Measurements from ENCODE around the gene CKAP2L. TPM values are rescaled to one million over a fixed set of nuclear protein-coding genes. Genes with fewer than 3 reads are reported as not detected.

Gene CKAP2L
- total and polyA plus RNA-seq, 2 experiments from 2014 or later: 16.2 to 30.2 TPM

GRCh38 chr2:112751451-112752197, 12.8 kb downstream of the CKAP2L start (continued):
- TF ChIP-seq CTCF (conservative IDR thresholded peaks at IDR 0.05; ENCODE audit: low read depth in 2 of 2) (no peak), ZNF331 (CRISPR knock-in tag; IDR thresholded peaks at IDR 0.05; ENCODE audit: low read depth) (no peak), JUNB (IDR thresholded peaks at IDR 0.05; ENCODE audit: unreplicated experiment) (no peak)

- H3K27ac ChIP-seq (ENCODE audit: low read depth): no peak overlapping the region
- no peak overlapping the region for H3K4me3 ChIP-seq
- Mint-ChIP-seq H3K9me3 (no peaks in the 10 kb centered on the region), H3K4me3 (no peak overlapping the region), H3K36me3 (ENCODE audit: low read depth) (peaks cover 32% of the 10 kb centered on the region), H3K4me1 (no peaks in the 10 kb centered on the region), H3K27ac (no peak overlapping the region), H3K27me3 (ENCODE audit: insufficient read depth, low read depth, poor library complexity) (no peaks in the 10 kb centered on the region)
- 0 out of 2 replicates have a peak, but pooled peaks cover 2% of the 10 kb centered on the region for H4K20me1 ChIP-seq (replicated peaks; ENCODE audit: insufficient read depth)
- H3K27me3 ChIP-seq (ENCODE audit: insufficient read depth): no peaks in the 10 kb centered on the region
- no peaks in the 10 kb centered on the region for H3F3A ChIP-seq (replicated peaks; ENCODE audit: low read depth)
- DNase-seq (ENCODE audit: low spot score) (no peak), ATAC-seq (no peak)
- peaks cover 28% of the 10 kb centered on the region for H3K36me3 ChIP-seq (ENCODE audit: insufficient read depth)
- H2AFZ ChIP-seq: no peak overlapping the region
- no peaks in the 10 kb centered on the region for H3K4me1 ChIP-seq (ENCODE audit: insufficient read depth)
- no peak overlapping the region for H3K4me2 ChIP-seq
- H3K9me2 ChIP-seq (ENCODE audit: insufficient read depth): no peaks in the 10 kb centered on the region
- TF ChIP-seq EZH2 (IDR thresholded peaks at IDR 0.05; ENCODE audit: low read depth, unreplicated experiment) (no peak), STAT1 (IDR thresholded peaks at IDR 0.05; ENCODE audit: unreplicated experiment) (no peak), REST (IDR thresholded peaks at IDR 0.05; ENCODE audit: unreplicated experiment) (no peak), CREB1 (CRISPR knock-in tag; IDR thresholded peaks at IDR 0.05; ENCODE audit: low read depth) (no peak)
- H3K79me2 ChIP-seq (replicated peaks; ENCODE audit: insufficient read depth): no peaks in the 10 kb centered on the region; the same call in 1 of the 2 replicates
These were observed 13.9 kb downstream of the CKAP2L start for GRCh38 chr2:112750560-112750843.

Data from GM23338 (cell line).